ENCODE results near the gene KMT2A.

KMT2A gene

GRCh38 chr11:118417801-118418200, 18.5 kb upstream of the KMT2A start:
- no peak for DNase-seq (ENCODE audit: low read depth)
- no peak overlapping the region for H3K4me3 ChIP-seq (replicated peaks; ENCODE audit: low read depth, low read length)
- no peak for TF ChIP-seq CTCF (IDR thresholded peaks at IDR 0.05; ENCODE audit: low read length, missing control alignments)

GRCh38 chr11:118418766-118419165, 17.5 kb upstream of the KMT2A start:
- TF ChIP-seq CTCF (IDR thresholded peaks at IDR 0.05; ENCODE audit: low read length, missing control alignments) = no peak
- DNase-seq (ENCODE audit: low read depth) = no peak
- no peak overlapping the region for H3K4me3 ChIP-seq (replicated peaks; ENCODE audit: low read depth, low read length)

- DNase-seq (ENCODE audit: low read depth) = no peak
- TF ChIP-seq CTCF (IDR thresholded peaks at IDR 0.05; ENCODE audit: low read length, missing control alignments) = no peak
- no peak overlapping the region for H3K4me3 ChIP-seq (replicated peaks; ENCODE audit: low read depth, low read length)
Measured at GRCh38 chr11:118427707-118428106, 8.6 kb upstream of the KMT2A start.

GRCh38 chr11:118430956-118431355, 5.3 kb upstream of the KMT2A start:
- no peak for DNase-seq (ENCODE audit: low read depth)
- TF ChIP-seq CTCF (IDR thresholded peaks at IDR 0.05; ENCODE audit: low read length, missing control alignments) = no peak
- no peak overlapping the region for H3K4me3 ChIP-seq (replicated peaks; ENCODE audit: low read depth, low read length)

DNA sequence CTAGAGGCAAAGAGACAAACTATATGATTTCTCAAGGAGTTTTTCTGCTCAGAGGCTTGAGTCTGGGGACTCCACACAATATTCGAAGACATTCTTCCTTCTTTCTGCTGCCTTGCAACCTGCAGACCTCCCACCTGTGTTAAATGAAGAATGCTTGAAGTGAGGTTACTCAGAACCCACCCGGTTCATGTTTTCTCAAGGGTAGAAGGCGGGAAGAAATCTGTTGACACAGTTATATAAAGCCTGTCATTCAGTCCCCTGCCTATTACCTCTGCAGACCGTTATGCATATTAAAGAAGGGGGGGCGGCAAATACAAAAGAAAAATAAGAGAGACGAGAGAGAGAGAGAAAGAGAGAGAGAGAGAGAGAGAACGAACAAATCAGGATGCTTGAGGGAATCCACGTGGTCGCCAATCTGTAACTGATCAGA, 2.2 kb upstream of the KMT2A start:
- peak; percentile 48 for DNase-seq (ENCODE audit: low read depth)
- H3K4me3 ChIP-seq (replicated peaks; ENCODE audit: low read depth, low read length) = peak overlapping the region; percentile 68
- TF ChIP-seq CTCF (IDR thresholded peaks at IDR 0.05; ENCODE audit: low read length, missing control alignments) = no peak

DNA sequence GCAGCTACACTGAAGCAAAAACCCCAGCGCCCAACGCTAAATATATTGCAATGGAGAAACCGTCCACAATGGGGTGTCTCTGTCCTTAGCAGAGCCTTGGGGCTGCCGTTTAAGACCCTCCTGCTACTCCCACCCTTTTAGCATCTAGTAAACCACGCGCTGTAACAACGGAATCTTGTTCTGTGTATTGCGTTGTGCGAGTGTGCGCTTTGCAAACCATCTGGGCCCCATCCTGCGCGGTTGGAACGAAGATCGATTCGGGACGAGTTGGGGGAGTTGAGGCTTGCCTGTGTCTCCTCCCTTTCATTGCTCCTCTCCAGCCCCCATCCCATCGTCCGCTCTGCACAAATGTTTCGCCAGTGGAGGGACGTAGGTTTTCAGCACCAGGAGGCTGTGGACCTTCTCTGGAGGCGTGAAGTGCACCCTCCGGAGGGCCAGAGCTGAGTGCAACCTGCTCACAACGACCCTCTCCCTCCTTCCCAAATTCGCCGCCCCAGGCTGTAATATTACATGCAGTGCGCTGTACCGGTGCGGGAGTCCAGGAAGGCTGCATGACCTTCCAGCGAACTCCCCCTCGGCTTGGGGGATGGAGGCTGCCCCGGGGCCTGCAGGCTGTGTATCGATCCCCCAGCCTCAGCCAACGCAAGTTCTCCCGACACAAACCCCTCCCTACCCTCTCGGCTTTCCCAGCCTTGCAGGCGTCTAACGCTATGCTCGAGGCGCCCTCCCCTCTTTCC, 1.6 kb upstream of the KMT2A start:
- no peak for TF ChIP-seq CTCF (IDR thresholded peaks at IDR 0.05; ENCODE audit: low read length, missing control alignments)
- H3K4me3 ChIP-seq (replicated peaks; ENCODE audit: low read depth, low read length) = peak overlapping the region; percentile 68
- DNase-seq (ENCODE audit: low read depth) = peak; percentile 48
